Mucosa of descending colon (tissue), 3 donors: Measurements from ENCODE around the gene HTRA3. TPM values are rescaled to one million over a fixed set of nuclear protein-coding genes. Genes with fewer than 3 reads are reported as not detected.

Experiments used
- ATAC-seq: fragments of 200-7000 bp; cut with Tn5 transposase; one replicate; pipeline ENCODE4 v1.9.1; 2020; ENCODE audit warnings: mild to moderate bottlenecking, moderate library complexity
- DNase-seq, 3 donors: peaks; one replicate each; pipeline ENCODE4 v3.0.0-alpha.2; 2020
- H3K36me3 ChIP-seq: fragments of 200-600 bp; one replicate; pipeline ENCODE4 v1.8.0; 2021; ENCODE audit warnings: low read depth, mild to moderate bottlenecking
- H3K4me1 ChIP-seq: fragments of 200-600 bp; one replicate; pipeline ENCODE4 v1.8.0; 2021; ENCODE audit warnings: low read depth, mild to moderate bottlenecking
- H3K4me3 ChIP-seq: fragments of 200-600 bp; one replicate; pipeline ENCODE4 v1.8.0; 2021; ENCODE audit warnings: mild to moderate bottlenecking
- H3K9me3 ChIP-seq: fragments of 200-600 bp; one replicate; pipeline ENCODE4 v1.8.0; 2021; ENCODE audit warnings: mild to moderate bottlenecking
- CTCF ChIP-seq: fragments of 200-600 bp; IDR thresholded peaks from one replicate; pipeline ENCODE4 v1.8.0; 2022; ENCODE audit warnings: antibody characterized with exemption, mild to moderate bottlenecking
- intact Hi-C, 2 donors: fragments of 100-400 bp; cut with DNase I in 1 of 2; cut with micrococcal nuclease in 1 of 2; formaldehyde crosslinking; loops; one replicate each; pipeline versions ENCODE4 v1.11.0 to v1.11.1; 2022; cut with DNase I, micrococcal nuclease
- total RNA-seq, 3 donors: library from RNA; stranded (reverse); fragmentation: NEBNext Ultra II Directional in 2 of 3; extraction: Animal tissue kit (Norgen Biotek cat#: 25700) in 2 of 3; gene quantifications; one replicate each; pipeline versions ENCODE4 v1.2.1 to v1.2.4, GENCODE V29; 2021 to 2023
- donor health status: DM: no; HTN: no; CAD: no; lungs with moderate emphysema.
- donor health status: DM: no; HTN: no; CAD: no.
- donor health status: DM: no; HTN: yes; CAD: no.

Gene HTRA3
- total RNA-seq, 3 donors from 2014 or later = 2.5 to 18.5 (median 4.2) TPM

- ATAC-seq = no peak
- DNase-seq = peak in 2 of 3 donors; percentile 5 to 26
- no peaks in the 10 kb centered on the region for H3K9me3 ChIP-seq
- intact Hi-C loops = no loop called here
- no peaks in the 10 kb centered on the region for H3K36me3 ChIP-seq
- no peak for TF ChIP-seq CTCF
- no peaks in the 10 kb centered on the region for H3K4me1 ChIP-seq
- no peak overlapping the region for H3K4me3 ChIP-seq
Measured at GRCh38 chr4:8279321-8280157, 10.0 kb downstream of the HTRA3 start.

DNA sequence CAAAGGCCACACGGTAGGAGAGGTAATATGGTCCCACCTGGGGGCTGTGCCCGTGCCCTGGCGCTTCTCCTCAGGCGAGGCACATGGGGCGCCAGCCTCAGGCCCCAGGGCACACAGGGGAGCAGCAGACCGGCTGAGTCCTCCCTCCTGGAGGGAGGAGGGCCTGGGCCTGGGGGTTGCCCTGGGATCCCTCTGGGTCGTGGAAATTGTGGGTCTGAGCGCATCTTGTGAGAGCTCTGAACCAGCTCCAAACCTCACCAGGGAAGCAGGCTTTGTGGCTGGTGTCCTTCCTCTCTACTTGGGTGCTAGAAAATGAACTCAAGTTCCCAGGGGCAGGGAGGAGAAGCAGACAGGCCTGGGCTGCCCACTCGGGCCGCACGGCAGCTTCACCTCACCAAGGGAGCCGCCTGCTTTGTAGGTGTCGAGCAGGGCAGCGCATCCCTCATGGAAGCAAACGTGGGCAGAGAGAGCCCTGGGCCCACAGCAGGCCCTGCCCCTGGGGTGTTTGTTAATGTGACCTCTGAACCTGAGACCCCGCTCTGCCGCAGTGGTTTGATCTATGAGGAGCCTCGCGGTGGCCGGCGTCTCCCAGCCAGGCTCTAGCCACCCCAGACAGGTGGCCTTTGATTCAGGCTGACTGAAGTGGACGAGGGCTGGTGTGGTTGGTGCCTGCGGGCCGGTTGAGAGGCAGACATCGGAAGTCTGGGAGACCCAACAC is 10.8 kb downstream of the HTRA3 start:
- H3K9me3 ChIP-seq = no peaks in the 10 kb centered on the region

DNA sequence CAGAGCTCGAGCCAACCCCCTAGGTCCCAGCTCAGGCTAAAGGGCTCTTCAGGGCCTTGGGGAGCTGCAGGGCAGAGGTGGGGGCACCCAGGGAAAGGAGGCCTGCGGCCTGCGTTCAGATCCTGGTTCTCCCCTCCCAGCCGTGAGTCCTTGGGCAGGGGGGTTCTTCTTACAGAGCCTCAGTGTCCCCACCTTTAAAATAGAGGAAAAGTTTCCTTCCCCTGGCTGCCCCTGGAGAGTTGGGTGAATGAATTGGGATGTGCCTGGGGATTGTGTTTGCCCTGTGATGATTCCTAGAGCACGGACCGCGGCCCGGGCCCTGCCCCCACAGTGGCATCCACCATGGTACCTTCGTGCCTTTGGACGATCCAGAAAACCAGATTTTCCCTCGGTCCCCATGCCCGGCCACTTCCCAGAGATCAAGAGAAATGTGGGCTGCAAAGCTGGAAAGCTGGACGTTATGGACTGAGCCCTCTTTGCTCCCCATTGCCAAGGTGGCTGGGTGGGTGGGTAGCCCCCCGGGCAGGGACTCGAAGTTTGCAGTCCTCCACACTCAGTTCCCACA is 11.4 kb downstream of the HTRA3 start:
- ATAC-seq = no peak
- TF ChIP-seq CTCF = no peak
- Histone ChIP-seq H3K9me3 (no peaks in the 10 kb centered on the region), H3K4me3 (no peak overlapping the region), H3K36me3 (no peaks in the 10 kb centered on the region), H3K4me1 (no peaks in the 10 kb centered on the region)
- intact Hi-C loops = no loop called here
- DNase-seq = peak in 2 of 3 donors; percentile 13 to 36

More for the DNA sequence above, 10.8 kb downstream of the HTRA3 start:
- H3K4me3 ChIP-seq = no peak overlapping the region
- ATAC-seq = no peak
- no peaks in the 10 kb centered on the region for H3K36me3 ChIP-seq
- no peak for TF ChIP-seq CTCF
- peak in 2 of 3 donors; percentile 16 to 44 for DNase-seq
- intact Hi-C loops = no loop called here
- no peaks in the 10 kb centered on the region for H3K4me1 ChIP-seq

DNA sequence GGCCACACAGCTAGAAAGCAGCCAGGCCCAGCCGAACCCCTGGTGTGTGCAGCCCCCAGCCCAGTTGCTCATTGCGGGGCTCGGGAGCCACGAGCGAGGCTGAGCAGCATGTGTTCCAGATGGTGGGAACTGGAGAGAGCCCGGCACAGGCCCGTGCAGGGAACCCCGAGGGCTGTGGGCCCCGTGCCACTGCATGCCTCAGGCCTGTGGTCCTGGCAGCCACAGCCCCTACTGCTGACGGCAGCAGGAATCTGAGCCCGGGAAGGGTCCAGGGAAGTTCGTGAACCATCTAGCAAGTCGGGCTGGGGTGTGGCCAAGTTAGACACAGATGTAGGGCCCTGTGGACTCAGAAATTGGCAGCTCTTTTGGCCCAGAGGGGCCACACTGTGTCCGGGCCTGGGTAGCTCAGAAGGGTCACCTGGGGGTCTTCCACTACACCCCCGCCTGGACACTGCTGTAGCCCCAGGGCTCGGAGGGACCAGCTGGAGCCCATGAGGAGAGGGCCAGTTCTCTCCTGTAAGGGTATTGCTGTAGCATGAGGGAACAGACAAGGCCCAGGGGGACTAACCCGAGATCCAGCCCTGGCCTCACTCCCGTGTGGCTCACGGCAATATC is 12.1 kb downstream of the HTRA3 start:
- Histone ChIP-seq H3K9me3 (no peaks in the 10 kb centered on the region), H3K4me3 (no peak overlapping the region), H3K4me1 (no peaks in the 10 kb centered on the region), H3K36me3 (no peaks in the 10 kb centered on the region)
- peak; percentile 30 to 77 (median 50) for DNase-seq
- intact Hi-C loops = no loop called here
- ATAC-seq = peak; percentile 50
- TF ChIP-seq CTCF = no peak

DNA sequence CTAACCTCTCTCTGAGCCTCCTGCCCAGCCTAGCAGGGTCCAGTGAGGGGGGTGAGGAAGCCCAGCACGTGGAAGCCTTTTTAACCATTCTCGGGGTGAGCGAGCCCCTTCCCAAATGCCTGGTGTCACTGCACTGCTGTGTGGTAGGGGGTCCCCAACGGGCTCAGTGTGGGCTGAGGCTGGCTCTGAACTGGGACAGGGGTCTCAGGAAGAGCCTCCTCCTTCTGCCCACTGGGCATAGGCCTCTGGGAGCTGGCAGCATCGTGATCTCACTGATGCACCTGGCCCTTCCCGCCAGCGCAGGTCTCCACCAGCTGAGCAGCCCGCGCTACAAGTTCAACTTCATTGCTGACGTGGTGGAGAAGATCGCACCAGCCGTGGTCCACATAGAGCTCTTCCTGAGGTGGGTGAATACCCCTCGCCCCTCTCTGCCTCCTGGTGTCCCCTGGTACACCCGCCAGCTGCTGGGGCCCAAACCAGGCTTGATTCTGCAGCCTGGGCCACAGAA is 12.6 kb downstream of the HTRA3 start:
- intact Hi-C loops = no loop called here
- H3K4me1 ChIP-seq = no peaks in the 10 kb centered on the region
- ATAC-seq = no peak

More for the DNA sequence above, 12.6 kb downstream of the HTRA3 start:
- Histone ChIP-seq H3K4me3 (no peak overlapping the region), H3K36me3 (no peaks in the 10 kb centered on the region), H3K9me3 (no peaks in the 10 kb centered on the region)
- TF ChIP-seq CTCF = no peak
- DNase-seq = peak in 2 of 3 donors; percentile 13 to 45
